ENCODE measurements around the gene AGMO.

DNA sequence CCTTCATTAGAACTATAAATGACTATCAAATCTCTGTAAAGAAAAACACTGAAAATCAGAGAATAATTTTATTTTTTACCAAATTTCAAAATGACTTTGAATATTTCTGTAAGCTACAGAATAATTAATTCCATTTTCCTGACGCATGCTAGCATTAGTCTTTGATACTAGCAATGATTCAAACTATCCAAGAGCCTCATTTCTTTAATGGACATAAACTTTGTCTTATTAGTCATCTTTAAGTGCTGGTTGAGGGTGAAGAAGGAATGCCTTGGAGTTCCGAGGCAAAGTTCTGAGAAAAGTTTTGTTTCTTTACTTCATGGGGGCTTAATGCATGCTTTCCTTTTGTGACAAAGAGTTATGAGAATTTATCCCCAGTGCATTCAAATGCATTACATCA is 137.3 kb downstream of the AGMO start:
- TF ChIP-seq CTCF (IDR thresholded peaks at IDR 0.05; ENCODE audit: insufficient read depth, low read length, poor library complexity, severe bottlenecking) (no peak), EZH2phosphoT487 (conservative IDR thresholded peaks at IDR 0.05; ENCODE audit: low read length) (no peak)

Data from SU-DHL-6 (cell line).